ENCODE results near the gene FOXR1. TPM values are rescaled to one million over a fixed set of nuclear protein-coding genes. Genes with fewer than 3 reads are reported as not detected.
"Not testable (repeated sequence)": the region's sequence is repeated elsewhere in the genome, so short reads cannot be mapped to it uniquely, and the experiment has no call there.

FOXR1 gene
- total and polyA plus RNA-seq, 2 donors (not counting 1 experiment from before 2014, with no cell fraction given) = not detected

DNA sequence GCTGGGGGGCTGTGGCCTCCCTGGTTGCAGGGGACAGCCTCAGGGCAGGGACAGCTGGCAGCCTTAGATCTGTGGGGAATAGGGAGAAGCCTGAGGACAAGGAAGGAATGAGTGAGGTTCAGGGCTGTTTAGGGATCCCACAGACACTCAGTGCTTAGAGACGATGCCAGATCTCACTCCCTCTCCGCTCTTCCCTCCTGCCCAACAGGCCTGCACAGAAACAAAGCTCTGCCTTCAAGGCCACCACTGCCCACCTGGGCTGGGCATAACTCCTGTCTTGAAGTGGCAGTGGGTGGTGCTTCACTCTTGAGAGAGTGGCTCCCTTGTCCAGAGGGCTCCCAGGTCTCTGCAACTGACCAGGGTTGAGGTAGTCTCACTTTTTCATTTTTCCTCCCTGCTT, 13.3 kb downstream of the FOXR1 start:
- CTCF ChIA-PET = interaction anchor here (0.6 kb wide), 1 partner anchor 84 kb away, joined by 5 read pairs; no protein-coding TSS in a partner anchor
- Histone ChIP-seq H3K4me1 (ENCODE audit: control insufficient read depth in 2 of 2, insufficient read depth in 2 of 2, low read length in 2 of 2) (no peaks in the 10 kb centered on the region), H3K9ac (ENCODE audit: low read length) (no peak overlapping the region), H3K36me3 (replicated peaks in 1 of 2; ENCODE audit: control extremely low read depth in 1 of 2, control insufficient read depth in 1 of 2, extremely low read depth in 1 of 2, insufficient read depth in 2 of 2, low read length in 1 of 2) (no peaks in the 10 kb centered on the region), H3K27me3 (replicated peaks in 1 of 4; ENCODE audit: control extremely low read depth in 1 of 4, control insufficient read depth in 3 of 4, insufficient read depth in 4 of 4, low read length in 3 of 4) (peaks cover 0 to 4% (median 0%) of the 10 kb centered on the region in 4 experiments), H3K79me2 (ENCODE audit: control insufficient read depth, insufficient read depth, low read length) (no peaks in the 10 kb centered on the region), H3K27ac (ENCODE audit: low read length in 2 of 2) (no peak overlapping the region), H2AFZ (ENCODE audit: insufficient read depth, low read depth, low read length, poor library complexity, severe bottlenecking) (no peak overlapping the region), H3K4me3 (ENCODE audit: control extremely low read depth in 1 of 5, extremely low read depth in 1 of 5, insufficient read depth in 1 of 5, low read depth in 2 of 5, low read length in 4 of 5) (no peak overlapping the region), H3K9me3 (ENCODE audit: control extremely low read depth in 1 of 3, control insufficient read depth in 2 of 3, insufficient read depth in 1 of 3, low read length in 2 of 3) (no peaks in the 10 kb centered on the region), H3K4me2 (replicated peaks; ENCODE audit: low read depth, low read length, poor library complexity, severe bottlenecking) (no peak overlapping the region), H4K20me1 (ENCODE audit: control insufficient read depth, insufficient read depth, low read length, poor library complexity, severe bottlenecking) (no peaks in the 10 kb centered on the region)
- 100% methylated on average over 2 of the region's 2 CpGs for WGBS (ENCODE audit: insufficient coverage)
- Mint-ChIP-seq H3K4me3 (no peak overlapping the region), H3K4me1 (no peaks in the 10 kb centered on the region), H3K9me3 (ENCODE audit: insufficient read depth) (no peaks in the 10 kb centered on the region), H3K27me3 (peaks cover 4% of the 10 kb centered on the region), H3K27ac (no peak overlapping the region)
- DNase-seq (no peak), ATAC-seq (ENCODE audit: low read depth) (no peak)
- intact Hi-C loops (cut with micrococcal nuclease) = no loop called here
- POLR2A ChIA-PET = interaction anchor here (0.6 kb wide), 2 partner anchors 8 to 191 kb away, joined by 3 to 5 read pairs; no protein-coding TSS in a partner anchor
- TF ChIP-seq, protein P1, sequence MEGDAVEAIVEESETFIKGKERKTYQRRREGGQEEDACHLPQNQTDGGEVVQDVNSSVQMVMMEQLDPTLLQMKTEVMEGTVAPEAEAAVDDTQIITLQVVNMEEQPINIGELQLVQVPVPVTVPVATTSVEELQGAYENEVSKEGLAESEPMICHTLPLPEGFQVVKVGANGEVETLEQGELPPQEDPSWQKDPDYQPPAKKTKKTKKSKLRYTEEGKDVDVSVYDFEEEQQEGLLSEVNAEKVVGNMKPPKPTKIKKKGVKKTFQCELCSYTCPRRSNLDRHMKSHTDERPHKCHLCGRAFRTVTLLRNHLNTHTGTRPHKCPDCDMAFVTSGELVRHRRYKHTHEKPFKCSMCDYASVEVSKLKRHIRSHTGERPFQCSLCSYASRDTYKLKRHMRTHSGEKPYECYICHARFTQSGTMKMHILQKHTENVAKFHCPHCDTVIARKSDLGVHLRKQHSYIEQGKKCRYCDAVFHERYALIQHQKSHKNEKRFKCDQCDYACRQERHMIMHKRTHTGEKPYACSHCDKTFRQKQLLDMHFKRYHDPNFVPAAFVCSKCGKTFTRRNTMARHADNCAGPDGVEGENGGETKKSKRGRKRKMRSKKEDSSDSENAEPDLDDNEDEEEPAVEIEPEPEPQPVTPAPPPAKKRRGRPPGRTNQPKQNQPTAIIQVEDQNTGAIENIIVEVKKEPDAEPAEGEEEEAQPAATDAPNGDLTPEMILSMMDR (IDR thresholded peaks at IDR 0.05) = no peak
- TF ChIP-seq EZH2 (IDR thresholded peaks at IDR 0.05; ENCODE audit: borderline replicate concordance, insufficient read depth, low read depth, low read length, poor library complexity, severe bottlenecking) = no peak

DNA sequence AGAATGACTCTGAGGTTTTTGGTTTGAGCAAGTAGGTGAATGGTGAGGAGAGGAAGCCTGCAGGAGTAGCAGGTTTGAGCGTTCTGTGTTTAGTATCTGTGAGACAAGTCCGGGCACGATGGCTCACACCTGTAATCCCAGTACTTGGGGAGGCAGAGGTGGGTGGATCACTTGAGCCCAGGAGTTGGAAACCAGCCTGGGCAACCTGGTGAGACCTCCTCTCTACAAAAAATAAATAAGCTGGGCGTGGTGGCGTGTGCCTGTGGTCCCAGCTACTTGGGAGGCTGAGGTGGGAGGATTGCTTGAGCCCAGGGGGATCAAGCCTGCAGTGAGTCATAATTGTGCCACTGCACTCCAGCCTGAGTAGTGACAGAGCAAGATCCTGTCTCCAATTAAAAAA, 16.7 kb downstream of the FOXR1 start:
- Histone ChIP-seq H3K27ac (ENCODE audit: low read length in 2 of 2) (no peak overlapping the region), H3K36me3 (replicated peaks in 1 of 2; ENCODE audit: control extremely low read depth in 1 of 2, control insufficient read depth in 1 of 2, extremely low read depth in 1 of 2, insufficient read depth in 2 of 2, low read length in 1 of 2) (no peaks in the 10 kb centered on the region), H3K27me3 (replicated peaks in 1 of 4; ENCODE audit: control extremely low read depth in 1 of 4, control insufficient read depth in 3 of 4, insufficient read depth in 4 of 4, low read length in 3 of 4) (no peaks in the 10 kb centered on the region), H2AFZ (ENCODE audit: insufficient read depth, low read depth, low read length, poor library complexity, severe bottlenecking) (no peak overlapping the region), H3K4me2 (replicated peaks; ENCODE audit: low read depth, low read length, poor library complexity, severe bottlenecking) (no peak overlapping the region), H3K9me3 (ENCODE audit: control extremely low read depth in 1 of 3, control insufficient read depth in 2 of 3, insufficient read depth in 1 of 3, low read length in 2 of 3) (no peaks in the 10 kb centered on the region), H3K9ac (ENCODE audit: low read length) (no peak overlapping the region), H3K4me3 (ENCODE audit: control extremely low read depth in 1 of 5, extremely low read depth in 1 of 5, insufficient read depth in 1 of 5, low read depth in 2 of 5, low read length in 4 of 5) (no peak overlapping the region), H4K20me1 (ENCODE audit: control insufficient read depth, insufficient read depth, low read length, poor library complexity, severe bottlenecking) (no peaks in the 10 kb centered on the region), H3K79me2 (ENCODE audit: control insufficient read depth, insufficient read depth, low read length) (peaks cover 4% of the 10 kb centered on the region), H3K4me1 (ENCODE audit: control insufficient read depth in 2 of 2, insufficient read depth in 2 of 2, low read length in 2 of 2) (no peaks in the 10 kb centered on the region)
- 100% methylated on average over 5 of the region's 5 CpGs for WGBS (ENCODE audit: insufficient coverage)
- DNase-seq = no peak
- Mint-ChIP-seq H3K9me3 (ENCODE audit: insufficient read depth) (no peaks in the 10 kb centered on the region), H3K4me3 (no peak overlapping the region), H3K27me3 (no peaks in the 10 kb centered on the region), H3K4me1 (no peaks in the 10 kb centered on the region), H3K27ac (no peak overlapping the region)
- POLR2A ChIA-PET = no interaction called here
- ATAC-seq (ENCODE audit: low read depth) = no peak
- intact Hi-C loops (cut with micrococcal nuclease) = no loop called here
- TF ChIP-seq EZH2 (IDR thresholded peaks at IDR 0.05; ENCODE audit: borderline replicate concordance, insufficient read depth, low read depth, low read length, poor library complexity, severe bottlenecking) = no peak
- TF ChIP-seq, protein P1 (IDR thresholded peaks at IDR 0.05) = no peak
- CTCF ChIA-PET = interaction anchor here (0.7 kb wide), 1 partner anchor 328 kb away, joined by 3 read pairs; no protein-coding TSS in a partner anchor

DNA sequence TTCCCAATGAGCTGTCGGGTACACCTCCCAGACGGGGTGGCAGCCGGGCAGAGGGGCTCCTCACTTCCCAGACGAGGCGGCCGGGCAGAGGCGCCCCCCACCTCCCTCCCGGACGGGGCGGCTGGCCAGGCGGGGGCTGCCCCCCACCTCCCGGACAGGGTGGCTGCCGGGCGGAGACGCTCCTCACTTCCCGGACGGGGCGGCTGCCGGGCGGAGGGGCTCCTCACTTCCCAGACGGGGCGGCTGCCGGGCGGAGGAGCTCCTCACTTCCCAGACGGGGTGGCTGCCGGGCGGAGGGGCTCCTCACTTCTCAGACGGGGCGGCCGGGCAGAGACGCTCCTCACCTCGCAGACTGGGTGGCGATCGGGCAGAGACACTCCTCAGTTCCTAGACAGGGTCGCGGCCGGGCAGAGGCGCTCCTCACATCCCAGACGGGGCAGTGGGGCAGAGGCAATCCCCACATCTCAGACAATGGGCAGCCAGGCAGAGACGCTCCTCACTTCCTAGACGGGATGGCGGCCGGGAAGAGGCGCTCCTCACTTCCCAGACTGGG, 20.0 kb downstream of the FOXR1 start:
- H3K4me3 ChIP-seq (ENCODE audit: control extremely low read depth in 1 of 5, extremely low read depth in 1 of 5, insufficient read depth in 1 of 5, low read depth in 2 of 5, low read length in 4 of 5); H3K36me3 ChIP-seq (replicated peaks in 1 of 2; ENCODE audit: control extremely low read depth in 1 of 2, control insufficient read depth in 1 of 2, extremely low read depth in 1 of 2, insufficient read depth in 2 of 2, low read length in 1 of 2); H3K9me3 ChIP-seq (ENCODE audit: control extremely low read depth in 1 of 3, control insufficient read depth in 2 of 3, insufficient read depth in 1 of 3, low read length in 2 of 3); H3K4me1 ChIP-seq (ENCODE audit: control insufficient read depth in 2 of 2, insufficient read depth in 2 of 2, low read length in 2 of 2); CTCF ChIA-PET; H3K4me3 Mint-ChIP-seq; H3K27me3 Mint-ChIP-seq; ATAC-seq (ENCODE audit: low read depth); H3K9ac ChIP-seq (ENCODE audit: low read length); H3K9me3 Mint-ChIP-seq (ENCODE audit: insufficient read depth); H3K4me1 Mint-ChIP-seq; H3K27ac ChIP-seq (ENCODE audit: low read length in 2 of 2); H3K27me3 ChIP-seq (replicated peaks in 1 of 4; ENCODE audit: control extremely low read depth in 1 of 4, control insufficient read depth in 3 of 4, insufficient read depth in 4 of 4, low read length in 3 of 4); intact Hi-C loops (cut with micrococcal nuclease); H3K27ac Mint-ChIP-seq; DNase-seq; POLR2A ChIA-PET; H2AFZ ChIP-seq (ENCODE audit: insufficient read depth, low read depth, low read length, poor library complexity, severe bottlenecking); H4K20me1 ChIP-seq (ENCODE audit: control insufficient read depth, insufficient read depth, low read length, poor library complexity, severe bottlenecking); H3K4me2 ChIP-seq (replicated peaks; ENCODE audit: low read depth, low read length, poor library complexity, severe bottlenecking): not testable (repeated sequence)
- 94% methylated on average over 27 of the region's 44 CpGs for WGBS (ENCODE audit: insufficient coverage)
- H3K79me2 ChIP-seq (ENCODE audit: control insufficient read depth, insufficient read depth, low read length) = peaks cover 14% of the 10 kb centered on the region

All from B cell (primary cell).